Measurements from ENCODE around the gene ALDH4A1. TPM values are rescaled to one million over a fixed set of nuclear protein-coding genes. Genes with fewer than 3 reads are reported as not detected.

ALDH4A1 gene
- total RNA-seq, 4 donors from 2014 or later, result 25.1 to 29.5 (median 27.2) TPM

DNA sequence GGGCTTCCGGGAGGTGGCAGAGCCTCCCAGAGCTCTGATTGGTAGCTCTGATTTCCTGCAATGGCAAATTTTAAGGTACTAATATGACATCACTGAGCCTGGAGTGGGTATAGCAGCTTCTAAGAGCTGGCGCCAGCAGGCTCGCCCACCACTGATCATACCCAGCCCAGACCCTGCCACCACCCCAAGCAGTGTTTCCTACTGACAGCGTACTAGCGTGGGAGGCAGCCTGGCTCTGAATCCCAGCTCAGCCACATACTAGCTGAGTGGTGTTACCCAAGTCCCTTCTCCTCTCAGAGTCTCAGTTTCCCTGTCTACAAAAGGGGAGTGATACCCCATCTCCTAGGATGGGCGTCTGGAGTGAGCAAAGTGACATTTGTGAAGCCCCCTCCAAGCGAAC is 13.0 kb upstream of the ALDH4A1 start:
- Histone ChIP-seq H3K27me3 (no peaks in the 10 kb centered on the region), H3K36me3 (peaks cover 9 to 69% (median 63%) of the 10 kb centered on the region in 4 donors), H3K9me3 (no peaks in the 10 kb centered on the region), H3K4me1 (peaks cover 18 to 30% (median 19%) of the 10 kb centered on the region in 4 donors), H3K4me3 (no peak overlapping the region), H3K27ac (replicated peaks in 1 of 4) (peak overlapping the region in 1 of 4 donors; percentile 12)
- intact Hi-C loops (cut with DNase I), result no loop called here
- no peak for DNase-seq (ENCODE audit: extremely low spot score)
- 89% methylated on average over 6 of the region's 7 CpGs for WGBS
- TF ChIP-seq, protein P1, sequence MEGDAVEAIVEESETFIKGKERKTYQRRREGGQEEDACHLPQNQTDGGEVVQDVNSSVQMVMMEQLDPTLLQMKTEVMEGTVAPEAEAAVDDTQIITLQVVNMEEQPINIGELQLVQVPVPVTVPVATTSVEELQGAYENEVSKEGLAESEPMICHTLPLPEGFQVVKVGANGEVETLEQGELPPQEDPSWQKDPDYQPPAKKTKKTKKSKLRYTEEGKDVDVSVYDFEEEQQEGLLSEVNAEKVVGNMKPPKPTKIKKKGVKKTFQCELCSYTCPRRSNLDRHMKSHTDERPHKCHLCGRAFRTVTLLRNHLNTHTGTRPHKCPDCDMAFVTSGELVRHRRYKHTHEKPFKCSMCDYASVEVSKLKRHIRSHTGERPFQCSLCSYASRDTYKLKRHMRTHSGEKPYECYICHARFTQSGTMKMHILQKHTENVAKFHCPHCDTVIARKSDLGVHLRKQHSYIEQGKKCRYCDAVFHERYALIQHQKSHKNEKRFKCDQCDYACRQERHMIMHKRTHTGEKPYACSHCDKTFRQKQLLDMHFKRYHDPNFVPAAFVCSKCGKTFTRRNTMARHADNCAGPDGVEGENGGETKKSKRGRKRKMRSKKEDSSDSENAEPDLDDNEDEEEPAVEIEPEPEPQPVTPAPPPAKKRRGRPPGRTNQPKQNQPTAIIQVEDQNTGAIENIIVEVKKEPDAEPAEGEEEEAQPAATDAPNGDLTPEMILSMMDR (IDR thresholded peaks at IDR 0.05), result no peak
- TF ChIP-seq POLR2AphosphoS5 (IDR thresholded peaks at IDR 0.05), result no peak
- TF ChIP-seq EP300 (IDR thresholded peaks at IDR 0.05), result no peak

DNA sequence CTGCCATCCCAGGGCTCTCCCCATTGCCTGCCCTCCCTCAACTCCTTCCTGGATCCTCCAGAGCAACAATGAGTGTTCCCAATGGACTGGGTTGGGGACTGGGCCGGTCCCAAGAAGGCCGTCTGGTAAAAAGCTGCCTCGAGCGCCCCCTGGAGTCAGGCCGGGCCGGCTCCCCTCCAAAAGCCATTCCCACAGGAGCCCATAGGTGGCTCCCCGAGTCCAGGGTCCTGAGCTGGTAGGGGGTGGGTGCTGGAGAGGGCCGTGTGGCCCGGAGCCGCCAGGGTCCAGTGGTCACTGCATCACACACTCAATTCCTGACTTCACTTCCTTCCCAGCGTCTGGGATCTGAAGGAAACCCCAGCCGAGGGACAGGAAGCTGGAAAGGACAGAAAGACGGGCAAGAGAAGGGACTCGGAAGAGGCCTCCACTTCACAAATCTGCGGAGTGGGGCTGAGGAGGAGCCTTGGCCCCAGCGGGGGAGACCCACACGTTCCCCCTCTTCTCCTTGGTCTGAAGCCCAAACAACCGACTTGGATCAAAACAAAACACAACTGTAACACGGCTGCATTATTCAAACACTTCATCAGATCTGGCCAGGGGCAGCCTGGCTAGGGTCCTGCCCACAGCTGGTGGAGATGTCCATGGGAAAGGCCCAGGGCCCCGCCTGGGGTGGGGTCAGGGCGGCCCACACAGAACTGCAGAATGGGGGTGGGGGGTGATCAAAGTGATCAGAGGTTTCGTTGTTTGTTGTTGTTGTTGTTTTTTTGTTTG is 10.9 kb upstream of the ALDH4A1 start:
- WGBS, result 51% methylated on average over 12 of the region's 22 CpGs
- no peaks in the 10 kb centered on the region for H3K27me3 ChIP-seq
- DNase-seq (ENCODE audit: extremely low spot score), result no peak
- H3K36me3 ChIP-seq, result peaks cover 17 to 75% (median 68%) of the 10 kb centered on the region in 4 donors
- TF ChIP-seq POLR2AphosphoS5 (IDR thresholded peaks at IDR 0.05) (peak; percentile 44 to 66), EP300 (IDR thresholded peaks at IDR 0.05) (no peak), POLR2A (IDR thresholded peaks at IDR 0.05; ENCODE audit: low read depth) (no peak)
- TF ChIP-seq, protein P1 (IDR thresholded peaks at IDR 0.05), result peak in 2 of 3 experiments; percentile 95 to 97
- intact Hi-C loops (cut with DNase I), result no loop called here
- H3K4me1 ChIP-seq, result peaks cover 21 to 34% (median 24%) of the 10 kb centered on the region in 4 donors
- no peaks in the 10 kb centered on the region for H3K9me3 ChIP-seq
- peak overlapping the region; percentile 52 to 69 (median 64) for H3K27ac ChIP-seq (replicated peaks in 1 of 4)
- peak overlapping the region in 1 of 4 donors; percentile 1 for H3K4me3 ChIP-seq

DNA sequence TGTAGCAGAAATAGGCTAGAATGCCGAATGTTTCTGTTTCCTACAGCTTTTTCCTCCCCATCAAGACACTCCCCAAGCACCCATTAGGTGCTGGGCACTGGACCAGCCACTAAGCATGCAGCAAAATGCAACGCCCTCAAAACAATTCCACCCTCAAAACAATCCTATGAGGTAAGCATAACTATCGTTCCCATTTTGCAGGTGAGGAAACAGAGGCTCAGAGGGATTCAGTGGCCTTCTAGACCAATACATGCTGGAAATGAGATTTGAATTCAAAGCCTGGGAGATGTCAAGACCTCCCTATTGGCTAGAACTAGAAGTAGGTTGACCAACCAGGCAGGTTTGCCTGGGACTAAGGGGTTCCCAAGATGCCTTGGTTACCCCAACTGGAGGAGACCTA is 10.2 kb upstream of the ALDH4A1 start:
- H3K36me3 ChIP-seq, result peaks cover 17 to 75% (median 68%) of the 10 kb centered on the region in 4 donors
- H3K4me3 ChIP-seq, result no peak overlapping the region
- H3K4me1 ChIP-seq, result peaks cover 28 to 41% (median 31%) of the 10 kb centered on the region in 4 donors
- no peak for DNase-seq (ENCODE audit: extremely low spot score)
- H3K27ac ChIP-seq (replicated peaks in 1 of 4), result peak overlapping the region in 3 of 4 donors; percentile 52 to 69 (median 66)
- TF ChIP-seq EP300 (IDR thresholded peaks at IDR 0.05) (no peak), POLR2AphosphoS5 (IDR thresholded peaks at IDR 0.05) (no peak), POLR2A (IDR thresholded peaks at IDR 0.05; ENCODE audit: low read depth) (no peak)
- TF ChIP-seq, protein P1 (IDR thresholded peaks at IDR 0.05), result no peak
- WGBS, result 69% methylated on average over 3 of the region's 3 CpGs
- intact Hi-C loops (cut with DNase I), result no loop called here
- no peaks in the 10 kb centered on the region for H3K9me3 ChIP-seq
- H3K27me3 ChIP-seq, result no peaks in the 10 kb centered on the region

DNA sequence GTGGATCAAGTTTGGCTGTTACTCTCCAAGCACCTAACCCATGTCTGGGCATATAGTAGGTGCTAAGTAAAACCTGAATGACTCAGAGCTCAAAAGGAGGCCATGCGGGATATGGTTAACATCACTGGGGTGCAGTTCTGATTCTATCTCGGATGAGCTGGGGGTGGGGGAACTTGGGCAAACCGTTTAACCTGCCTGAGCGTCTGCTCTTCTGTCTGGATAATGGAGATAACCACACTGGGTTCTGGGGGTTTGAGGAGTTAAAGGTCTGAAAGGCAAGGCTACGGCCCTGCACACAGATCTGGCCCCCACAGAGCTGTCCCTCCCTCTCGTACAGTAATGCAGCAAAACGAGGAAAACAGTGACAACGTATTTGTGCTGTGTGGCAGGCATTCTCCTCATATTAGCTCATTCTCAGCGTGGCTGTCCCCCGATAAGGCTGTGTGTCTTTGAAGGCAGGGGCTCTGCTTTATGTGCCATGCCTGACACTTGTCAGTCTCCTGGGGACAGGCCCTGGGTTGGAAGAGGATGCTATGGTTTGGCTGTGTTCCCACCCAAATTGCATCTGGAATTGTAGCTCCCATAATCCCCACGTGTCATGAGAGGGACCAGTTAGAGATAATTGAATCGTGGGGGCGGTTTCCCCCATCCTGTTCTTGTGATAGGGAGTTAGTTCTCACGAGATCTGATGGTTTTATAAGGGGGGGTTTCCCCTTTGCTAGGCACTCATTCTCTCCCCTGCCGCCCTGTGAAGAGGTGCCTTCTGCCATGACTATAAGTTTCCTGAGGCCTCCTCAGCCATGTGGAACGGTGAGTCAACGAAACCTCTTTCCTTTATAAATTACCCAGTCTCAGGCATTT is 6.8 kb upstream of the ALDH4A1 start:
- WGBS, result 75% methylated on average over 17 of the region's 17 CpGs
- no peak for DNase-seq (ENCODE audit: extremely low spot score)
- H3K27me3 ChIP-seq, result no peaks in the 10 kb centered on the region
- intact Hi-C loops (cut with DNase I), result loop anchor here (5.0 kb wide), 1 partner anchor 63 kb away; no protein-coding TSS in a partner anchor
- H3K4me1 ChIP-seq, result peaks cover 22 to 40% (median 34%) of the 10 kb centered on the region in 4 donors
- H3K36me3 ChIP-seq, result peaks cover 17 to 56% (median 48%) of the 10 kb centered on the region in 4 donors
- TF ChIP-seq, protein P1 (IDR thresholded peaks at IDR 0.05), result no peak
- no peak for TF ChIP-seq POLR2AphosphoS5 (IDR thresholded peaks at IDR 0.05)
- no peak for TF ChIP-seq POLR2A (IDR thresholded peaks at IDR 0.05; ENCODE audit: low read depth)
- TF ChIP-seq EP300 (IDR thresholded peaks at IDR 0.05), result no peak
- H3K9me3 ChIP-seq, result no peaks in the 10 kb centered on the region
- H3K27ac ChIP-seq (replicated peaks in 1 of 4), result peak overlapping the region in 2 of 4 donors; percentile 73 to 74
- no peak overlapping the region for H3K4me3 ChIP-seq

Data from esophagus muscularis mucosa (tissue), 4 donors.